ENCODE results near the gene C20orf141.
"Not testable (repeated sequence)": the region's sequence is repeated elsewhere in the genome, so short reads cannot be mapped to it uniquely, and the experiment has no call there.

C20orf141 gene

GRCh38 chr20:2806351-2806701 lies 8.5 kb upstream of the C20orf141 start:
- Histone ChIP-seq H2AFZ (ENCODE audit: low read length) (no peak overlapping the region), H3K9ac (ENCODE audit: low read length) (no peak overlapping the region), H3K4me1 (ENCODE audit: insufficient read depth, low read length, severe bottlenecking) (no peaks in the 10 kb centered on the region), H3K27ac (ENCODE audit: low read depth, low read length, poor library complexity, severe bottlenecking) (no peak overlapping the region), H3K27me3 (ENCODE audit: insufficient read depth, low read length) (no peaks in the 10 kb centered on the region), H4K20me1 (ENCODE audit: insufficient read depth, low read length) (no peaks in the 10 kb centered on the region), H3K36me3 (ENCODE audit: insufficient read depth, low read length) (no peaks in the 10 kb centered on the region), H3K4me2 (ENCODE audit: low read length) (no peak overlapping the region), H3K79me2 (ENCODE audit: insufficient read depth, low read length) (no peaks in the 10 kb centered on the region), H3K9me3 (ENCODE audit: low read length) (no peaks in the 10 kb centered on the region), H3F3A (ENCODE audit: insufficient read depth, low read length) (no peaks in the 10 kb centered on the region), H3K4me3 (ENCODE audit: low read depth, low read length, poor library complexity, severe bottlenecking) (no peak overlapping the region), H3K9me2 (ENCODE audit: low read depth, low read length) (no peaks in the 10 kb centered on the region)
- TF ChIP-seq EZH2 (IDR thresholded peaks at IDR 0.05; ENCODE audit: borderline replicate concordance, low read length) (no peak), CTCF (IDR thresholded peaks at IDR 0.05; ENCODE audit: low read length) (no peak)

- Histone ChIP-seq H3K9ac (ENCODE audit: low read length) (no peak overlapping the region), H4K20me1 (ENCODE audit: insufficient read depth, low read length) (no peaks in the 10 kb centered on the region), H3K9me2 (ENCODE audit: low read depth, low read length) (no peaks in the 10 kb centered on the region), H3K4me1 (ENCODE audit: insufficient read depth, low read length, severe bottlenecking) (no peaks in the 10 kb centered on the region), H3K4me2 (ENCODE audit: low read length) (no peak overlapping the region), H3K4me3 (ENCODE audit: low read depth, low read length, poor library complexity, severe bottlenecking) (no peak overlapping the region), H2AFZ (ENCODE audit: low read length) (no peak overlapping the region), H3K79me2 (ENCODE audit: insufficient read depth, low read length) (no peaks in the 10 kb centered on the region), H3F3A (ENCODE audit: insufficient read depth, low read length) (no peaks in the 10 kb centered on the region), H3K9me3 (ENCODE audit: low read length) (no peaks in the 10 kb centered on the region), H3K27ac (ENCODE audit: low read depth, low read length, poor library complexity, severe bottlenecking) (no peak overlapping the region), H3K27me3 (ENCODE audit: insufficient read depth, low read length) (no peaks in the 10 kb centered on the region), H3K36me3 (ENCODE audit: insufficient read depth, low read length) (no peaks in the 10 kb centered on the region)
- TF ChIP-seq CTCF (IDR thresholded peaks at IDR 0.05; ENCODE audit: low read length): no peak
- no peak for TF ChIP-seq EZH2 (IDR thresholded peaks at IDR 0.05; ENCODE audit: borderline replicate concordance, low read length)
These were observed 7.8 kb upstream of the C20orf141 start for GRCh38 chr20:2807019-2807418.

- H3K9me3 ChIP-seq (ENCODE audit: low read length); H3K36me3 ChIP-seq (ENCODE audit: insufficient read depth, low read length); H2AFZ ChIP-seq (ENCODE audit: low read length); H3K9me2 ChIP-seq (ENCODE audit: low read depth, low read length); H3K4me2 ChIP-seq (ENCODE audit: low read length); H3F3A ChIP-seq (ENCODE audit: insufficient read depth, low read length); H3K27ac ChIP-seq (ENCODE audit: low read depth, low read length, poor library complexity, severe bottlenecking); H3K4me1 ChIP-seq (ENCODE audit: insufficient read depth, low read length, severe bottlenecking); H4K20me1 ChIP-seq (ENCODE audit: insufficient read depth, low read length); H3K4me3 ChIP-seq (ENCODE audit: low read depth, low read length, poor library complexity, severe bottlenecking); H3K79me2 ChIP-seq (ENCODE audit: insufficient read depth, low read length); H3K9ac ChIP-seq (ENCODE audit: low read length); H3K27me3 ChIP-seq (ENCODE audit: insufficient read depth, low read length): not testable (repeated sequence)
These were observed 6.9 kb upstream of the C20orf141 start for GRCh38 chr20:2807929-2808328.

GRCh38 chr20:2809690-2810089 lies 5.1 kb upstream of the C20orf141 start:
- no peaks in the 10 kb centered on the region for H4K20me1 ChIP-seq (ENCODE audit: insufficient read depth, low read length)
- no peaks in the 10 kb centered on the region for H3K9me2 ChIP-seq (ENCODE audit: low read depth, low read length)
- no peak overlapping the region for H3K27ac ChIP-seq (ENCODE audit: low read depth, low read length, poor library complexity, severe bottlenecking)
- H3K27me3 ChIP-seq (ENCODE audit: insufficient read depth, low read length): no peaks in the 10 kb centered on the region
- TF ChIP-seq EZH2 (IDR thresholded peaks at IDR 0.05; ENCODE audit: borderline replicate concordance, low read length) (no peak), CTCF (IDR thresholded peaks at IDR 0.05; ENCODE audit: low read length) (no peak)
- H3K4me3 ChIP-seq (ENCODE audit: low read depth, low read length, poor library complexity, severe bottlenecking): no peak overlapping the region
- H3K4me1 ChIP-seq (ENCODE audit: insufficient read depth, low read length, severe bottlenecking): no peaks in the 10 kb centered on the region
- H3K36me3 ChIP-seq (ENCODE audit: insufficient read depth, low read length): no peaks in the 10 kb centered on the region
- no peaks in the 10 kb centered on the region for H3K79me2 ChIP-seq (ENCODE audit: insufficient read depth, low read length)
- no peaks in the 10 kb centered on the region for H3F3A ChIP-seq (ENCODE audit: insufficient read depth, low read length)
- H3K4me2 ChIP-seq (ENCODE audit: low read length): no peak overlapping the region
- H3K9ac ChIP-seq (ENCODE audit: low read length): no peak overlapping the region
- H3K9me3 ChIP-seq (ENCODE audit: low read length): no peaks in the 10 kb centered on the region
- H2AFZ ChIP-seq (ENCODE audit: low read length): no peak overlapping the region
